ENCODE measurements around the gene WNT3A. TPM values are rescaled to one million over a fixed set of nuclear protein-coding genes. Genes with fewer than 3 reads are reported as not detected.

Gene WNT3A
- total and polyA plus RNA-seq, 2 of the 4 experiments (the other 2 are of a cell fraction), result not detected

DNA sequence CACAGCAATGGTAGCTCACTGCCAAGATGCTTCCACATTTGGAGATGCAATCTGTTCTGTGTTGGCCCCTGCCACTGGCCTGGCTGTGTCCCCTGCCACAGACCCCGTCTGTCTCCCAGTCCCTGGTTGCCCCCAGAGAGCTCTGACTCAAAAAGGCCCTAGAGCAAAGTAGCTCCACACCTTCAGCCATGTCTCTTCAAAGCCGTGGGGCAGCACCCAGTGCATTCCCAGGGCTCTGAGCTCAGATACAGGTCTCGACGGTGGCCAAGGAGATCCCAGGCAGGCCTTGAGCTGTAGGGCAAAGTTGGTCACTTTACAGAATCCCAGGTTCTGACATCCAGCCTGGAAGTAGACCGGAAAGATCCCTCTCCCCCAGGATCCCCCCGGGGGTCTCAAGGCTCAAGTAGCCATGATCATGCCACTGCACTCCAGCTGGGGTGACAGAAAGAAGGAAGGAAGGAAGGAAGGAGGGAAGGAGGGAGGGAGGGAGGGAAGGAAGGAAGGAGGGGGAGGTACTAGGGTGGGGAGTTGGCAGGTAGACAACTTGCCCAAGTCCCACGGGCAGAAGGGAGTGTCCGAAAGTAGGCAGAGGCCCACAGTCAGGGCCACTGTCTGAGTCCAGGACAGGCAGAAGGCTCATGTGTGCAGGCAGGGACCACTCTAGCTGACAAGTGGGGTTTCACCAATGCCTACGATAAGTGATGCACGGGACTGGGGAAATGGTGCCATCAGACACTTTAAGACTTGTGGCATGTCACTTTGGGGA, 71.0 kb downstream of the WNT3A start:
- POLR2A ChIA-PET (ENCODE audit: unreplicated experiment), result no interaction called here
- H4K20me1 ChIP-seq (ENCODE audit: insufficient read depth, low read length), result peaks cover 21% of the 10 kb centered on the region

More for the DNA sequence above, 71.0 kb downstream of the WNT3A start:
- Histone ChIP-seq H3K4ac (ENCODE audit: low read depth, low read length) (no peak overlapping the region), H3K4me3 (ENCODE audit: insufficient read depth, low read depth, low read length) (no peak overlapping the region), H3K27ac (ENCODE audit: insufficient read depth, low read length) (no peak overlapping the region), H2BK20ac (ENCODE audit: low read depth, low read length) (no peak overlapping the region), H2BK5ac (ENCODE audit: low read depth, low read length, poor library complexity, severe bottlenecking) (no peak overlapping the region), H4K8ac (ENCODE audit: low read depth in 2 of 2, low read length in 2 of 2) (no peak overlapping the region), H3K18ac (ENCODE audit: low read depth, low read length) (no peak overlapping the region), H3K23ac (ENCODE audit: low read depth, low read length) (no peak overlapping the region), H4K91ac (ENCODE audit: insufficient read depth, low read depth, low read length) (no peak overlapping the region), H3K9ac (ENCODE audit: low read depth, low read length) (no peak overlapping the region), H3K36me3 (ENCODE audit: control insufficient read depth, insufficient read depth, low read length) (no peaks in the 10 kb centered on the region), H3K9me3 (ENCODE audit: control insufficient read depth, insufficient read depth, low read length) (no peaks in the 10 kb centered on the region), H3K14ac (replicated peaks; ENCODE audit: low read depth, low read length) (no peak overlapping the region), H2BK15ac (ENCODE audit: low read depth, low read length) (no peak overlapping the region), H3K4me2 (ENCODE audit: low read depth, low read length) (no peak overlapping the region), H3K27me3 (ENCODE audit: control insufficient read depth, insufficient read depth, low read length) (no peaks in the 10 kb centered on the region), H3K79me1 (ENCODE audit: low read depth in 1 of 2, low read length in 2 of 2) (peaks cover 3 to 20% of the 10 kb centered on the region in 2 experiments; a peak in 2 of 4 replicates), H3K4me1 (ENCODE audit: control insufficient read depth, insufficient read depth, low read length) (peaks cover 2% of the 10 kb centered on the region; the same call in 1 of the 2 replicates), H2AK5ac (ENCODE audit: low read depth, low read length) (no peak overlapping the region), H2BK120ac (ENCODE audit: low read depth, low read length) (no peak overlapping the region), H3K9me1 (ENCODE audit: insufficient read depth, low read length) (no peaks in the 10 kb centered on the region; the same call in 1 of the 2 replicates), H3K56ac (ENCODE audit: extremely low read depth, insufficient read depth, low read length) (no peak overlapping the region), H2AK9ac (replicated peaks; ENCODE audit: low read depth, low read length, poor library complexity) (no peak overlapping the region), H4K5ac (ENCODE audit: low read depth, low read length) (no peak overlapping the region), H2AFZ (replicated peaks; ENCODE audit: low read length, poor library complexity) (no peak overlapping the region)
- TF ChIP-seq NFE2L2 (IDR thresholded peaks at IDR 0.05; ENCODE audit: low read depth, low read length) (no peak), FOS (IDR thresholded peaks at IDR 0.05; ENCODE audit: low read depth, low read length) (no peak), MXI1 (IDR thresholded peaks at IDR 0.05; ENCODE audit: borderline replicate concordance, low read depth, low read length) (no peak), CEBPB (IDR thresholded peaks at IDR 0.05; ENCODE audit: low read depth, low read length) (no peak), CHD1 (IDR thresholded peaks at IDR 0.05; ENCODE audit: low read depth, low read length) (no peak), MAZ (IDR thresholded peaks at IDR 0.05; ENCODE audit: borderline replicate concordance, low read depth, low read length) (no peak)
- TF ChIP-seq, protein P1, sequence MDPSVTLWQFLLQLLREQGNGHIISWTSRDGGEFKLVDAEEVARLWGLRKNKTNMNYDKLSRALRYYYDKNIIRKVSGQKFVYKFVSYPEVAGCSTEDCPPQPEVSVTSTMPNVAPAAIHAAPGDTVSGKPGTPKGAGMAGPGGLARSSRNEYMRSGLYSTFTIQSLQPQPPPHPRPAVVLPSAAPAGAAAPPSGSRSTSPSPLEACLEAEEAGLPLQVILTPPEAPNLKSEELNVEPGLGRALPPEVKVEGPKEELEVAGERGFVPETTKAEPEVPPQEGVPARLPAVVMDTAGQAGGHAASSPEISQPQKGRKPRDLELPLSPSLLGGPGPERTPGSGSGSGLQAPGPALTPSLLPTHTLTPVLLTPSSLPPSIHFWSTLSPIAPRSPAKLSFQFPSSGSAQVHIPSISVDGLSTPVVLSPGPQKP (IDR thresholded peaks at IDR 0.05; ENCODE audit: borderline replicate concordance, low read depth, low read length), result no peak
- CTCF ChIA-PET, result no interaction called here
- 92% methylated on average over 5 of the region's 10 CpGs; no CpG with 5 or more reads in 1 of the 2 experiments for WGBS, 2 experiments (ENCODE audit: extremely low coverage in 2 of 2, insufficient read length in 1 of 2)
- no TSS peak for BruUV-seq (replicated peaks)
- in situ Hi-C loops (cut with MboI; ENCODE audit: low sequenced_read_pairs), result no loop called here
- intact Hi-C loops (cut with micrococcal nuclease), result no loop called here
- dilution Hi-C loops (cut with HindIII; ENCODE audit: low sequenced_read_pairs, unreplicated experiment), result no loop called here
- ATAC-seq (ENCODE audit: low read depth) (no peak), DNase-seq (no peak)
